Measurements from ENCODE around the gene DCLRE1B.

DCLRE1B gene

DNA sequence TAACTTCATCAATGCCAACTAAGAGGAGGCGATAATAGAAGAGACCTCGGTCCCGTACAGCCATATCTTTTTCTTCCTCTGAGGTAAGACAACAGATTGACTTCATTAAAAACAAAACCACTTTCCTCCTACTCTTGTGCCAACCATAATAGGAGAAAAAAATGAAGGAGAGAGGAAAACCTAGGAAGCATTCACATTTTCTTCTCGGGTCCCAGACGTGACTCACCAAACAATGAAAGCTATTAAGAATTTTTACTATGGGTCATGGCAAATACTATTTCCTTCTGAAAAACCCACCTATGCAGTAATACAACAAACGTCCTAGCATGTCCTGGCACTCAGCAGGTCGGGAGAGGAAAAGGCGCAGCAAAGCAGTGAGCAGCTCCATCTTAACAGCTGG, 9.2 kb upstream of the DCLRE1B start:
- no peak overlapping the region for H3K4me3 ChIP-seq (ENCODE audit: low read depth, low read length)
- in situ Hi-C loops (cut with HindIII; ENCODE audit: low sequenced_read_pairs): no loop called here
- TF ChIP-seq, protein P1, sequence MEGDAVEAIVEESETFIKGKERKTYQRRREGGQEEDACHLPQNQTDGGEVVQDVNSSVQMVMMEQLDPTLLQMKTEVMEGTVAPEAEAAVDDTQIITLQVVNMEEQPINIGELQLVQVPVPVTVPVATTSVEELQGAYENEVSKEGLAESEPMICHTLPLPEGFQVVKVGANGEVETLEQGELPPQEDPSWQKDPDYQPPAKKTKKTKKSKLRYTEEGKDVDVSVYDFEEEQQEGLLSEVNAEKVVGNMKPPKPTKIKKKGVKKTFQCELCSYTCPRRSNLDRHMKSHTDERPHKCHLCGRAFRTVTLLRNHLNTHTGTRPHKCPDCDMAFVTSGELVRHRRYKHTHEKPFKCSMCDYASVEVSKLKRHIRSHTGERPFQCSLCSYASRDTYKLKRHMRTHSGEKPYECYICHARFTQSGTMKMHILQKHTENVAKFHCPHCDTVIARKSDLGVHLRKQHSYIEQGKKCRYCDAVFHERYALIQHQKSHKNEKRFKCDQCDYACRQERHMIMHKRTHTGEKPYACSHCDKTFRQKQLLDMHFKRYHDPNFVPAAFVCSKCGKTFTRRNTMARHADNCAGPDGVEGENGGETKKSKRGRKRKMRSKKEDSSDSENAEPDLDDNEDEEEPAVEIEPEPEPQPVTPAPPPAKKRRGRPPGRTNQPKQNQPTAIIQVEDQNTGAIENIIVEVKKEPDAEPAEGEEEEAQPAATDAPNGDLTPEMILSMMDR (IDR thresholded peaks at IDR 0.05; ENCODE audit: low read depth, low read length, missing control alignments): no peak
- DNase-seq (ENCODE audit: low read depth): no peak

DNA sequence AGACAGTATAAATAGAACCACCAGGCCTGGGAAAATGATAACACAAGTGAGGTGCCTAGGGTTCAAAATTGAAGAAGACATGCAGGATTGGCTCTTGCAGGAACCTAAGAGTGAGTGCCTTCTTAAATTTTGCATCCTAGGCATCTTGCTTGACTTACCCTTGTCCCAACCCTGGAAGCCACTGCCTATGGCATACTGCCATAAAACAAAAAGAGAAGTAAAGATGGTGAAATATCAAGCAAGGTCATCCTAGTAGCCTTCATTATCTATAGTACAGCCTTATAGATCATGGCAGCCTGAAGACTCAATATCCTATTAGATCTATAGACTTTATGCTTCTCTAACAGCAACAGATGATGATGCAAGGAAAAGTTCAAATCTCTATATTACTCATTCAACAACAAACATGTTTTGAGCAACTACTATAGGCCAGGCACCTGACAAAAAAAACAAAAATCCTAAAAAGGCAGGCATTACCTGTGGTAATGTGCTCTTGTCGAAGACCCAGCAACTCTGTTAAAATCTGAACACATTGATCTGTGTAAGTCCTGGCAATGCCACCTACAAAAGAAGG, 6.8 kb upstream of the DCLRE1B start:
- DNase-seq (ENCODE audit: low read depth): no peak
- no peak overlapping the region for H3K4me3 ChIP-seq (ENCODE audit: low read depth, low read length)
- TF ChIP-seq, protein P1 (IDR thresholded peaks at IDR 0.05; ENCODE audit: low read depth, low read length, missing control alignments): no peak
- in situ Hi-C loops (cut with HindIII; ENCODE audit: low sequenced_read_pairs): no loop called here

DNA sequence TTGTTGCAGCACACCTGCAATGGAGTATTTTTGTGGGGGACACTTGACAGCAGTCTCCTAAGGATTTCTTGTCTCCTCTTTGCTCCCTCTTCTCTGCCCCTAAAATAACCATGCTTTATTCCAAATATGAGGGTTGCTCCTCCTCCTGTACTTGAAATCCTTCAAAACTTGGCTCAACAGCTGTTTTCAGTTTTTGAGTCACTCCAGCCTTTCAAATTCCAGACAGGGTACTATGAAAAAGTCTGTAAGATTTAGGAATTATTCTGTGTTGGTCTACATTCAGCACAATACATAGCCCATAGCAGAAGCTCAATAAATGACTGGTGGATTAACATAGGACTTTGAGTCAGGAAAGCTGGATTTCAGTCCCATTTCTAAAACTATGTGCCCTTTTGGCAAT, 6.0 kb upstream of the DCLRE1B start:
- DNase-seq (ENCODE audit: low read depth): no peak
- in situ Hi-C loops (cut with HindIII; ENCODE audit: low sequenced_read_pairs): no loop called here

DNA sequence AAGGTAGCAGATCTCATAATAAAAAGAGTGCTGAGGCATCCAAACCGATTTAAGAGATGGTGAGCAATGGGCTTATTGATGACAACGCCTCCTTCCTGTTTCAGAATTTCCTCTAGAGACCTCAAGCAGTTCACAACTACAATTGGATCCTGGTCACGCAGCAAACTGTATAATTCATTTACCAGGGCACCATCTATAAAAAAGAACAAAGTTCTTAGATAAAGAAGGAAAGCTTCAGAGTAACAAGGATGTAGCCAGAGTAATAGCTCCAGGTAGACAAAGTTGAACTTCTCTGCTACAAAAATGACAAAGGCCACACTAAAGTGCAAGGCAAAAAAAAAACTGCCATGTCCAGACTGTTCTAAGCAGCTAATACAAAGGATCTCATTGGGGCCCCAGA, 3.9 kb upstream of the DCLRE1B start:
- no peak for DNase-seq (ENCODE audit: low read depth)
- in situ Hi-C loops (cut with HindIII; ENCODE audit: low sequenced_read_pairs): no loop called here
- TF ChIP-seq, protein P1 (IDR thresholded peaks at IDR 0.05; ENCODE audit: low read depth, low read length, missing control alignments): no peak
- no peak overlapping the region for H3K4me3 ChIP-seq (ENCODE audit: low read depth, low read length)

More for the DNA sequence above, 6.0 kb upstream of the DCLRE1B start:
- TF ChIP-seq, protein P1 (IDR thresholded peaks at IDR 0.05; ENCODE audit: low read depth, low read length, missing control alignments): no peak
- no peak overlapping the region for H3K4me3 ChIP-seq (ENCODE audit: low read depth, low read length)

DNA sequence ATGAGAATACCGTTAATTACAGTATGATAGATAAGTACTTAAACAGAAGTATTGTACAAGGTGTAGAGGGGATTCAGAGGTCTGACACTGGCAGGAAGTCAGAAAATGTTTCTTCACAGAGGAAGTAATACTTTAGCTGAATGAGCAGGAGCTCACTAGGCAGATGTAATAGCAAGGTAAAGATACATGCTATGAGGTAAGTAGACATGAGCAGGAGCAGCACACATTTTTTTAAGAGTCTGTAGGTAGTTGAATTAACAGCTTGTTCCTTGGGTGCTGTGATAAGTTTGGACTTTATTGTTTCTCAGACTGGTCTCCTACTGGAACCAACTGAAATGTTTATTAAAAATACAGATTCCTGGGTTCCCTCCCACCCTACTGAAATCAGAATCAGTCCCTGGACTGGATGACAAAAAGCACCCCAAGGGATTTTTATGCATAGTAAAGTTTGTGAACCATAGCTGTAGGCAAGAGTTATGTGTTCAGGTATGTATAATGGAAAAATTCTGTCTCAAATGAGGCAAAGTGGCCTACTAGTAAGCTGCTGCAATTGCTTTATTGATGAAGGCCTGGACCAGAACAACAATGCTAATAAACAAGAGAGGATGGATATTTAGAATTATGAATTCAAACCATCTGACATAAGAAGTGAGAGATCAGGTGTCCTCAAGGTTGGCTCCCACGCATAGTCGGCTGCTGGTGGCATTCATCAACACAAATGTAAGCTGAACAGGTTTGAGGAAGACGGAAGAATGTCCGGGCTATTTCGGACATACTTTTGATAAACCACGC, 1.4 kb upstream of the DCLRE1B start:
- peak overlapping the region; percentile 82 for H3K4me3 ChIP-seq (ENCODE audit: low read depth, low read length)
- TF ChIP-seq, protein P1 (IDR thresholded peaks at IDR 0.05; ENCODE audit: low read depth, low read length, missing control alignments): no peak
- in situ Hi-C loops (cut with HindIII; ENCODE audit: low sequenced_read_pairs): no loop called here
- no peak for DNase-seq (ENCODE audit: low read depth)

DNA sequence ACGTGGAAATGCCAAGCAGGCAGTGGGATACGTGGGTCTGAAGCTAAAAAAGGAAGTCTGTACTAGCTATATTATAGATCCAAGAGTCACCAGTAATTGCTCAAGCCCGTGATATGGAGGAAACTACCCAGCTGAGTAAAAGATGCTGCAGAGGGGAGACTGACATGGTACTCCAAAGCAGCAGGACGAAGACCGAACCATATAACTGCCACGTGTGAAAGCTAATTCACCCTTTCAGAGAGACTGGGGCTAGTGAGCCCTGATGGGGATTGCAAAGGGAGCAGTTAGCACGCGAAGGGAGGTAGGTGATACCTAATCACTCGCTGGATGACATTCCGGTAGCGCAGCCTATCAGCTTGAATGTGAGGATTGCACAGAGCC, 843 bp upstream of the DCLRE1B start:
- in situ Hi-C loops (cut with HindIII; ENCODE audit: low sequenced_read_pairs): no loop called here
- no peak for DNase-seq (ENCODE audit: low read depth)
- H3K4me3 ChIP-seq (ENCODE audit: low read depth, low read length): peak overlapping the region; percentile 82
- TF ChIP-seq, protein P1 (IDR thresholded peaks at IDR 0.05; ENCODE audit: low read depth, low read length, missing control alignments): no peak
